ENCODE results near the gene UBE2H. TPM values are rescaled to one million over a fixed set of nuclear protein-coding genes. Genes with fewer than 3 reads are reported as not detected.

The UBE2H gene
- total RNA-seq, 1 experiment from 2014 or later, result 115 TPM

DNA sequence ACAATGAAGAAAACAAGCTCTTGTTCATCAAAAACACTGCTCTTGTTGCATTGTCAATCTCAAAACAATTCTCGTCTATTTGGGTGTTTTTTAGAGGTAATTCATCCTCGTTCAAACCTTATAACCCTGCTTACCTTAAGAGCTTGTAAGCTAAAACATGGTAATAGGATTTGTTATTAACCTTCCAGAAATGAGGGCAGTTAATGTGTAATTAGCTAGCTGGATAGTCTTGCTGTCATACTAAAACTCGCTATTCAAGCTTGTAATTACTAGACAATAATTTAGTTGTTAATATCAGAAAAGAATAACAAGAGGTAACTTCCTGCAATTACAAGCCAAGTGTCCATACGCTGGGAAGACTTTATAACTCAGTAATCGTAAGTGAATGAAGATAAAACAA, 101.6 kb downstream of the UBE2H start:
- Mint-ChIP-seq H3K4me1 (ENCODE audit: low read depth, unreplicated experiment) (peaks cover 64% of the 10 kb centered on the region), H3K36me3 (ENCODE audit: insufficient read depth, unreplicated experiment) (peaks cover 10% of the 10 kb centered on the region), H3K27ac (ENCODE audit: unreplicated experiment) (peak overlapping the region; percentile 56), H3K27me3 (ENCODE audit: unreplicated experiment) (no peaks in the 10 kb centered on the region), H3K9me3 (ENCODE audit: low read depth, unreplicated experiment) (no peaks in the 10 kb centered on the region), H3K4me3 (ENCODE audit: low read depth, unreplicated experiment) (peak overlapping the region; percentile 34)
- intact Hi-C loops (cut with micrococcal nuclease; ENCODE audit: unreplicated experiment), result loop anchor here (5.0 kb wide), 3 partner anchors 36 to 156 kb away; no protein-coding TSS in a partner anchor
- TF ChIP-seq, protein P1, sequence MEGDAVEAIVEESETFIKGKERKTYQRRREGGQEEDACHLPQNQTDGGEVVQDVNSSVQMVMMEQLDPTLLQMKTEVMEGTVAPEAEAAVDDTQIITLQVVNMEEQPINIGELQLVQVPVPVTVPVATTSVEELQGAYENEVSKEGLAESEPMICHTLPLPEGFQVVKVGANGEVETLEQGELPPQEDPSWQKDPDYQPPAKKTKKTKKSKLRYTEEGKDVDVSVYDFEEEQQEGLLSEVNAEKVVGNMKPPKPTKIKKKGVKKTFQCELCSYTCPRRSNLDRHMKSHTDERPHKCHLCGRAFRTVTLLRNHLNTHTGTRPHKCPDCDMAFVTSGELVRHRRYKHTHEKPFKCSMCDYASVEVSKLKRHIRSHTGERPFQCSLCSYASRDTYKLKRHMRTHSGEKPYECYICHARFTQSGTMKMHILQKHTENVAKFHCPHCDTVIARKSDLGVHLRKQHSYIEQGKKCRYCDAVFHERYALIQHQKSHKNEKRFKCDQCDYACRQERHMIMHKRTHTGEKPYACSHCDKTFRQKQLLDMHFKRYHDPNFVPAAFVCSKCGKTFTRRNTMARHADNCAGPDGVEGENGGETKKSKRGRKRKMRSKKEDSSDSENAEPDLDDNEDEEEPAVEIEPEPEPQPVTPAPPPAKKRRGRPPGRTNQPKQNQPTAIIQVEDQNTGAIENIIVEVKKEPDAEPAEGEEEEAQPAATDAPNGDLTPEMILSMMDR (IDR thresholded peaks at IDR 0.05; ENCODE audit: unreplicated experiment), result no peak
- no TSS peak for BruUV-seq (replicated peaks)
- CTCF ChIA-PET, result interaction anchor here (0.6 to 1.0 kb wide), 5 partner anchors 17 to 162 kb away, joined by 3 to 6 read pairs (median 3); no protein-coding TSS in a partner anchor
- no peak for DNase-seq

DNA sequence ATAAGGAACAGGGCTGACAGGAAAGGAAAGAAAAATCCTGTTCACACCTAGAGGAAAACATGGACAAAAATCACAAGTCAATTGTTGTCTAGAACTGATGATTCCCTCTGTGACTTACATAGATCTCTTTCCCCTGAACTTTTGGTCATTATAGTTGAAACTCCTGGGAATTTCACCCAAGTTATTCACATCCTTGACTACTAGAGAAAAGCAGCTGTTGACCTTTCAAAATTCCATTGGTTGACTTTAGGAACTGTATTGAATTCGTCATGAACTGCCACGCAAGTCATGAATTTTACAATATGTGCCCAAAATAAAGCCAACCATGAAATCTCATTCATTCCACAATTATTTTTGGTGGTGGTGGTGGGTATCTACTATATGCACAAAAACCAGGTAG, 104.3 kb downstream of the UBE2H start:
- no peaks in the 10 kb centered on the region for H3K27me3 Mint-ChIP-seq (ENCODE audit: unreplicated experiment)
- no TSS peak for BruUV-seq (replicated peaks)
- H3K9me3 Mint-ChIP-seq (ENCODE audit: low read depth, unreplicated experiment), result no peaks in the 10 kb centered on the region
- TF ChIP-seq, protein P1 (IDR thresholded peaks at IDR 0.05; ENCODE audit: unreplicated experiment), result no peak
- intact Hi-C loops (cut with micrococcal nuclease; ENCODE audit: unreplicated experiment), result no loop called here
- no peak for DNase-seq
- peaks cover 5% of the 10 kb centered on the region for H3K36me3 Mint-ChIP-seq (ENCODE audit: insufficient read depth, unreplicated experiment)
- H3K4me3 Mint-ChIP-seq (ENCODE audit: low read depth, unreplicated experiment), result no peak overlapping the region
- CTCF ChIA-PET, result no interaction called here
- H3K4me1 Mint-ChIP-seq (ENCODE audit: low read depth, unreplicated experiment), result peaks cover 61% of the 10 kb centered on the region
- no peak overlapping the region for H3K27ac Mint-ChIP-seq (ENCODE audit: unreplicated experiment)

DNA sequence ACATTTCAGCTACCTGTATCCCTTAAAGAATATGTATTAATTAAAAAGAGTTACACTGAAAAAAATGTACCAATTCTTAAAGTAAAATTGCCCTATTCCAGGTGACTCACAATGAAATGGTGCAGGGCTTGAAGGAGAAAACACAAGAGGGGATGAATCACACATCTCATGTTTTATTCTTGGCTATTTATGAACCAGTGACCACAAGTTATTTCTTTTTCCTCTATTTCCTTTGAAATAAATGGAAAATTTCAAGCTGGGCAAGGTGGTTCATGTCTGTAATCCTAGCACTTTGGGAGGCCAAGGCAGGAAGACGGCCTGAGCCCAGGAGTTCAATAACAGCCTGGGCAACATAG, 106.8 kb downstream of the UBE2H start:
- H3K27ac Mint-ChIP-seq (ENCODE audit: unreplicated experiment), result peak overlapping the region; percentile 31
- BruUV-seq (replicated peaks), result no TSS peak
- peak overlapping the region; percentile 26 for H3K4me3 Mint-ChIP-seq (ENCODE audit: low read depth, unreplicated experiment)
- H3K4me1 Mint-ChIP-seq (ENCODE audit: low read depth, unreplicated experiment), result peaks cover 36% of the 10 kb centered on the region
- TF ChIP-seq, protein P1 (IDR thresholded peaks at IDR 0.05; ENCODE audit: unreplicated experiment), result no peak
- no peaks in the 10 kb centered on the region for H3K27me3 Mint-ChIP-seq (ENCODE audit: unreplicated experiment)
- DNase-seq, result no peak
- CTCF ChIA-PET, result interaction anchor here (1.7 kb wide), 1 partner anchor 61 kb away, joined by 5 read pairs; no protein-coding TSS in a partner anchor
- no peaks in the 10 kb centered on the region for H3K9me3 Mint-ChIP-seq (ENCODE audit: low read depth, unreplicated experiment)
- H3K36me3 Mint-ChIP-seq (ENCODE audit: insufficient read depth, unreplicated experiment), result no peaks in the 10 kb centered on the region
- intact Hi-C loops (cut with micrococcal nuclease; ENCODE audit: unreplicated experiment), result no loop called here

DNA sequence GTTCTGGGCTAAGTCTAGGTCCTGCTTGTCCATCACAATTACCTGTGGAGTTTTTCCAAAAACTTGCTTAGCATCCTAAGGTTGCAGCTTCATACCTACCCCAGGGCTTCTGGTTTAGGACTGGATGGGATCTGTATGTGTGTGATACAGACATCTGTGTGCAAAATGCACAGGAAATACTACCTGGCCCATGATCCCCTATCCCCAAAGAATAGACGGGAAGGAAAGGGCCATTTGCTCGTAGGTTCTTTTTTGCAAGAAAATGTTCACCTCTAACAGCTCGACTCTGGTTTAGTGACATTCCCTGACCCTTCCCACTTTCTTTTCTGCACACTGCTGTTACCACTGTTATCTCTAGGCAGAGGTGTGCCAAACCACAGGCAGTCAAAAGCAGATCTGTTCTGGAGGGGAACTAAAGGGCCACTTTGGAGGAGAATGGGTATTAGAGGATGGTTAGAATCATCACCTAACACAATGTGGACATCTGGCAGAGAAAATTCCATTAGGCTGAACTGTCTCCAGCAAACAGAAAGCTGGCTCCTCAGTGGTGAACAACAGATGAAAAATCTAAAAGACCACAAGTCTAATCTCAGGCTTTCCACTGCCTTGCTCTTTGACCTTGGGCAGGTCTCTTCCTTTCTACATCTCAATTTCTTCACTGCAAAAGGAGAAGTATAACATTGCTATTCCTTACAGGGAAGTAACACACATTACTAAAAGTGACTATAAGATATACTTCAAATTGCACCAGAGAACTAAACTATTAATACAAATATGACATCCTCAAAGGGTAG, 107.4 kb downstream of the UBE2H start:
- CTCF ChIA-PET, result interaction anchor here (0.9 to 1.7 kb wide), 2 partner anchors 62 to 166 kb away, joined by 3 to 5 read pairs; no protein-coding TSS in a partner anchor
- Mint-ChIP-seq H3K36me3 (ENCODE audit: insufficient read depth, unreplicated experiment) (no peaks in the 10 kb centered on the region), H3K27me3 (ENCODE audit: unreplicated experiment) (no peaks in the 10 kb centered on the region), H3K4me3 (ENCODE audit: low read depth, unreplicated experiment) (peak overlapping the region; percentile 26), H3K27ac (ENCODE audit: unreplicated experiment) (peak overlapping the region; percentile 31), H3K4me1 (ENCODE audit: low read depth, unreplicated experiment) (peaks cover 30% of the 10 kb centered on the region), H3K9me3 (ENCODE audit: low read depth, unreplicated experiment) (no peaks in the 10 kb centered on the region)
- intact Hi-C loops (cut with micrococcal nuclease; ENCODE audit: unreplicated experiment), result no loop called here
- no TSS peak for BruUV-seq (replicated peaks)
- TF ChIP-seq, protein P1 (IDR thresholded peaks at IDR 0.05; ENCODE audit: unreplicated experiment), result no peak
- DNase-seq, result no peak
